Activated CD4-positive, alpha-beta T cell treated with anti-CD3 and anti-CD28 coated beads, Interleukin-2, amount 10 ng/mL, durations not matched to agents 7 days and 5 days (primary cell): ENCODE data around the gene SFSWAP. TPM values are rescaled to one million over a fixed set of nuclear protein-coding genes. Genes with fewer than 3 reads are reported as not detected.
"Not testable (repeated sequence)": the region's sequence is repeated elsewhere in the genome, so short reads cannot be mapped to it uniquely, and the experiment has no call there.

Source experiments
- CTCF ChIA-PET: fragments of 350-600 bp; sonication (Branson Sonifier 250); formaldehyde crosslinking; loops from one replicate; lab custom pipeline; 2021; ENCODE audit warnings: antibody characterized with exemption; lab: Charles Lee
- POLR2A ChIA-PET: fragments of 350-600 bp; sonication (Branson Sonifier 250); formaldehyde crosslinking; loops from one replicate; lab custom pipeline; 2021; ENCODE audit warnings: antibody characterized with exemption; lab: Charles Lee
- DNase-seq: peaks from one replicate; pipeline ENCODE4 v3.0.0-alpha.2; 2020
- H3K27ac Mint-ChIP-seq: one replicate; pipeline ENCODE4 v1.8.0; 2021; ENCODE audit warnings: mild to moderate bottlenecking, moderate library complexity, mixed read lengths
- H3K27me3 Mint-ChIP-seq: one replicate; pipeline ENCODE4 v1.8.0; 2021; ENCODE audit warnings: mixed read lengths
- H3K36me3 Mint-ChIP-seq: one replicate; pipeline ENCODE4 v1.8.0; 2021; ENCODE audit warnings: low read depth, mixed read lengths
- H3K4me1 Mint-ChIP-seq: one replicate; pipeline ENCODE4 v1.8.0; 2021; ENCODE audit warnings: mixed read lengths
- H3K4me3 Mint-ChIP-seq: one replicate; pipeline ENCODE4 v1.8.0; 2021; ENCODE audit warnings: mild to moderate bottlenecking, moderate library complexity, mixed read lengths
- H3K9me3 Mint-ChIP-seq: one replicate; pipeline ENCODE4 v1.8.0; 2021; ENCODE audit warnings: mixed read lengths
- total RNA-seq, 2 experiments: library from RNA; stranded (reverse); gene quantifications; one replicate each; pipeline ENCODE4 v1.2.3, GENCODE V29; 2021

The SFSWAP gene
- total RNA-seq, 2 experiments from 2014 or later, result 51.4 to 59.0 TPM

- Mint-ChIP-seq H3K36me3 (peaks cover 37% of the 10 kb centered on the region), H3K9me3 (peaks cover 3% of the 10 kb centered on the region), H3K27ac (no peak overlapping the region), H3K27me3 (no peaks in the 10 kb centered on the region), H3K4me3 (no peak overlapping the region), H3K4me1 (no peaks in the 10 kb centered on the region)
- no peak for DNase-seq
- ChIA-PET POLR2A (no interaction called here), CTCF (interaction anchor here (0.6 kb wide), 1 partner anchor 40 kb away, joined by 4 read pairs; no protein-coding TSS in a partner anchor)
Measured at GRCh38 chr12:131796754-131797587, 86.1 kb downstream of the SFSWAP start.

GRCh38 chr12:131797588-131797934, 86.7 kb downstream of the SFSWAP start:
- Mint-ChIP-seq H3K4me1 (no peaks in the 10 kb centered on the region), H3K27me3 (no peaks in the 10 kb centered on the region), H3K27ac (no peak overlapping the region), H3K9me3 (peaks cover 3% of the 10 kb centered on the region), H3K4me3 (no peak overlapping the region), H3K36me3 (peaks cover 37% of the 10 kb centered on the region)
- ChIA-PET POLR2A (no interaction called here), CTCF (no interaction called here)
- no peak for DNase-seq

- ChIA-PET CTCF (no interaction called here), POLR2A (no interaction called here)
- Mint-ChIP-seq H3K36me3 (peaks cover 35% of the 10 kb centered on the region), H3K27me3 (no peaks in the 10 kb centered on the region), H3K4me1 (no peaks in the 10 kb centered on the region), H3K4me3 (no peak overlapping the region), H3K27ac (no peak overlapping the region), H3K9me3 (peaks cover 3% of the 10 kb centered on the region)
- DNase-seq, result no peak
Measured at GRCh38 chr12:131799195-131799594, 88.3 kb downstream of the SFSWAP start.

DNA sequence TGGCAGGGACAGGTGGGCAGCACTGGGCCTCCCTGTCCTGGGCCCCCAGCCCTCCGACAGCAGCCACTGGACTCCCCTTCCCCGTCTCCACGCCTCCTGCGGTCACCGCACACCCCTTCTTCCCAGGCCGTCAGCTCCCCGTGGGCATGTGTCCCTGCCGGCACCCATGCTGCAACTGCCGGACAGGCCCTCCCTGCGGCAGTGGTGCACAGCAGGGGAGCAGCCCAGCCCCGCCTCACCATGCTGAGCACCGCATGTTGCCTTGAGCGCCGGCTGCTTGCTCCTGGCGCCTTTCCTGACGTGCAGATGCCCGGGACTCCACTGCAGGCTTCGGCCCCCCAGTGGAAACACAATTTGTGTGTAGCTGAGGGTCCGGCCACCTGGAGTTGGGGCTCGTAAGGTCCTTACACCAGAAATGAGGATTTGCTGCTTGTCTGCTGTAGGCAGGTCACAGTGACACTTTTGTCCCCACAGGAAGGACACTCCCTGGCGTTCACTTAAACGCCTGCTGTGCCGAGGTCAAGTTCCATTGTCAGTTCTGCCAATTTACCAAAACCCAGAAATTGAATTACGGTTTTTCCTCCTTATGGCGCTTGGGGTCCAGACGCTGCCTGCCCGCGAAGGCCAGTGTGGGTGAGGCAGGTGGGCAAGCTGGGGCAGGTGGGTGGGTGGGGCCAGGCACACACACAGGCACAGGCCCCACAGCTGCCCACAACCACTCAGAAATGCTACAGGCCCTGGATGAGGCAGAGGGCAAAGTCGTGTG, 89.1 kb downstream of the SFSWAP start:
- no peaks in the 10 kb centered on the region for H3K4me1 Mint-ChIP-seq
- peaks cover 3% of the 10 kb centered on the region for H3K9me3 Mint-ChIP-seq
- peaks cover 31% of the 10 kb centered on the region for H3K36me3 Mint-ChIP-seq
- DNase-seq, result no peak
- H3K4me3 Mint-ChIP-seq, result no peak overlapping the region
- POLR2A ChIA-PET, result no interaction called here
- CTCF ChIA-PET, result no interaction called here
- H3K27me3 Mint-ChIP-seq, result no peaks in the 10 kb centered on the region
- H3K27ac Mint-ChIP-seq, result no peak overlapping the region

GRCh38 chr12:131800594-131801135, 89.8 kb downstream of the SFSWAP start:
- CTCF ChIA-PET, result no interaction called here
- DNase-seq, result no peak
- H3K4me1 Mint-ChIP-seq, result no peaks in the 10 kb centered on the region
- peaks cover 31% of the 10 kb centered on the region for H3K36me3 Mint-ChIP-seq
- no peak overlapping the region for H3K4me3 Mint-ChIP-seq
- no peaks in the 10 kb centered on the region for H3K27me3 Mint-ChIP-seq
- POLR2A ChIA-PET, result no interaction called here
- peaks cover 5% of the 10 kb centered on the region for H3K9me3 Mint-ChIP-seq
- no peak overlapping the region for H3K27ac Mint-ChIP-seq

DNA sequence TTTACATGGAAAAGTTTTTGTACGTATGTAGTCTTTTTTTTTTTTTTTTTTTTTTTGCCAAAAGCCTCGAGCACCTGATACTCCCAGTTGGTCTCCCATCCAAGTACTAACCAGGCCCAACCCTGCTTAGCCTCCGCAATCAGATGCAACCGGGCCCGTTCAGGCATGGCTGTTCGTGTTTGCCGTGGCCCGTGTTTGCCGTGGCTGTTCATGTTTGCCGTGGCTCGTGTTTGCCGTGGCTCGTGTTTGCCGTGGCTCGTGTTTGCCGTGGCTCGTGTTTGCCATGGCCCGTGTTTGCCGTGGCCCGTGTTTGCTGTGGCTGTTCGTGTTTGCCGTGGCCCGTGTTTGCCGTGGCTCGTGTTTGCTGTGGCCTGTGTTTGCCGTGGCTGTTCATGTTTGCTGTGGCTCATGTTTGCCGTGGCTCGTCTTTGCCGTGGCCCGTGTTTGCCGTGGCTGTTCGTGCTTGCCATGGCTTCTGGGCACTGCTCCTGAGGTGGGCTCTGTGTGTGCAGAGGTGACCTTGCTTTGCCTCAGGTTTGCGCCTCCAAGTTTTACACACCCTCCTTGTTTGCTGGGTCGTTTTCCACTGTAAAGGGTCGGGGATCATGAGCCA, 90.5 kb downstream of the SFSWAP start:
- CTCF ChIA-PET, result no interaction called here
- Mint-ChIP-seq H3K9me3 (peaks cover 5% of the 10 kb centered on the region), H3K4me1 (no peaks in the 10 kb centered on the region), H3K27ac (no peak overlapping the region), H3K36me3 (peaks cover 31% of the 10 kb centered on the region), H3K4me3 (no peak overlapping the region), H3K27me3 (no peaks in the 10 kb centered on the region)
- no peak for DNase-seq
- POLR2A ChIA-PET, result no interaction called here

GRCh38 chr12:131803961-131804521, 93.2 kb downstream of the SFSWAP start:
- DNase-seq, result no peak
- no peak overlapping the region for H3K4me3 Mint-ChIP-seq
- H3K4me1 Mint-ChIP-seq, result no peaks in the 10 kb centered on the region
- H3K9me3 Mint-ChIP-seq, result peaks cover 5% of the 10 kb centered on the region
- POLR2A ChIA-PET, result no interaction called here
- no peak overlapping the region for H3K27ac Mint-ChIP-seq
- H3K36me3 Mint-ChIP-seq, result peaks cover 22% of the 10 kb centered on the region
- no peaks in the 10 kb centered on the region for H3K27me3 Mint-ChIP-seq
- CTCF ChIA-PET, result interaction anchor here (0.9 to 1.0 kb wide), 2 partner anchors 18 to 77 kb away, joined by 3 to 4 read pairs; no protein-coding TSS in a partner anchor

- no peak for DNase-seq
- CTCF ChIA-PET, result interaction anchor here (0.6 kb wide), 1 partner anchor 217 kb away, joined by 4 read pairs; no protein-coding TSS in a partner anchor
- H3K36me3 Mint-ChIP-seq, result peaks cover 15% of the 10 kb centered on the region
- peaks cover 5% of the 10 kb centered on the region for H3K9me3 Mint-ChIP-seq
- H3K27ac Mint-ChIP-seq, result no peak overlapping the region
- H3K27me3 Mint-ChIP-seq, result no peaks in the 10 kb centered on the region
- POLR2A ChIA-PET, result interaction anchor here (0.7 kb wide), 1 partner anchor 224 kb away, joined by 3 read pairs; no protein-coding TSS in a partner anchor
- H3K4me3 Mint-ChIP-seq, result no peak overlapping the region
- no peaks in the 10 kb centered on the region for H3K4me1 Mint-ChIP-seq
Measured at GRCh38 chr12:131805421-131805820, 94.5 kb downstream of the SFSWAP start.

DNA sequence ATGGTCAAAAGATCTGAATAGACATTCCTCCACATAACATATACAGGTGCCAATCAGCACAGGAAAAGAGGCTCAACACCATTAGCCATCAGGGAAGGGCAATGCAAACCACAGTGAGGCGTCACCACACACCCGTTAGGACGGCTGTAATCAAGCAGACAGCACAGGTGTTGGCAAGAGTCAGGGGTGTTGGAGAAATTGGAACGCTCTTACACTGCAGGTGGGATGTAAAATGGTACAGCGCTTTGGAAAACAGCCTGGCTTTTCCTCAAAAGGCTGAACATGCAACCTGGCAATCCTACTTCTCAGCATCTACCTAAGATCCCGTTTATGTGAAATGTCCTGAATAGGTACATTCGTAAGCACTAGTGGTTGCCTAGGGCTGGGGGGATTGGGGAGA, 95.8 kb downstream of the SFSWAP start:
- Mint-ChIP-seq H3K27me3 (no peaks in the 10 kb centered on the region), H3K4me3 (no peak overlapping the region), H3K27ac (no peak overlapping the region), H3K36me3 (peaks cover 5% of the 10 kb centered on the region), H3K9me3 (peaks cover 3% of the 10 kb centered on the region), H3K4me1 (no peaks in the 10 kb centered on the region)
- POLR2A ChIA-PET, result no interaction called here
- no peak for DNase-seq
- CTCF ChIA-PET, result interaction anchor here (1.1 kb wide), 1 partner anchor 19 kb away, joined by 3 read pairs; no protein-coding TSS in a partner anchor

DNA sequence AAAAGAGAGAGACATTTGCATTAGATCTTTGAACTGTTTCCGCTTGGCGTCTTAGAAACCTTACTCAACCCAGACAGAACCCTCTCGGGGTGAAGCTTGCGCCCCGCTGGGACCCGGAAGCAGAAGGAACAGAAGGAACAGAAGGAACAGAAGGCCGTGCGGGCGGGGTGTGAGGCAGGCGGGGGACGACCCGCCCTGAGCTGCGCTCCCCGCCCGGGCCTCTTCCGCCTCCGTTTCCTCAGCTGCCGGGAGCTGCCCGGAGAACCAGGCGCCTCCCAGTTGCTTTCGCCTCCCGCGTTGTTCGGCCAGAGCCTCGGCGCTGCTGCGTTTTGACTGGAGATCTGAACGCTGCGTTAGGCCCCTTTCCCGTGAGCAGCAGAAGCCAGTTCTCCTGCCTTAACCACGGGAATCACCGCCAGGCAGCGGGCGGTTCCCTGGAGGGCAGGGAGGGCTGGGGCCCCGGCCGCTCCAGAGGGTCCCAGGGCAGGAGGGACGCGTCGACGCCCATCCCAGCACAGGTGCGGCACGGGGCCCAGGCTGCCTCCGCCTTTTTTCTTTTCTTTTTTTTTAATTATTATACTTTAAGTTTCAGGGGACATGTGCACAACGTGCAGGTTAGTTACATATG, 98.0 kb downstream of the SFSWAP start:
- ChIA-PET POLR2A (interaction anchor here (0.6 kb wide), 1 partner anchor 18 kb away, joined by 3 read pairs; no protein-coding TSS in a partner anchor), CTCF (no interaction called here)
- H3K27me3 Mint-ChIP-seq, result no peaks in the 10 kb centered on the region
- DNase-seq, result peak; percentile 42
- peaks cover 20% of the 10 kb centered on the region for H3K9me3 Mint-ChIP-seq
- peak overlapping the region; percentile 63 for H3K4me3 Mint-ChIP-seq
- H3K4me1 Mint-ChIP-seq, result no peaks in the 10 kb centered on the region
- H3K36me3 Mint-ChIP-seq, result peaks cover 3% of the 10 kb centered on the region
- peak overlapping the region; percentile 83 for H3K27ac Mint-ChIP-seq

DNA sequence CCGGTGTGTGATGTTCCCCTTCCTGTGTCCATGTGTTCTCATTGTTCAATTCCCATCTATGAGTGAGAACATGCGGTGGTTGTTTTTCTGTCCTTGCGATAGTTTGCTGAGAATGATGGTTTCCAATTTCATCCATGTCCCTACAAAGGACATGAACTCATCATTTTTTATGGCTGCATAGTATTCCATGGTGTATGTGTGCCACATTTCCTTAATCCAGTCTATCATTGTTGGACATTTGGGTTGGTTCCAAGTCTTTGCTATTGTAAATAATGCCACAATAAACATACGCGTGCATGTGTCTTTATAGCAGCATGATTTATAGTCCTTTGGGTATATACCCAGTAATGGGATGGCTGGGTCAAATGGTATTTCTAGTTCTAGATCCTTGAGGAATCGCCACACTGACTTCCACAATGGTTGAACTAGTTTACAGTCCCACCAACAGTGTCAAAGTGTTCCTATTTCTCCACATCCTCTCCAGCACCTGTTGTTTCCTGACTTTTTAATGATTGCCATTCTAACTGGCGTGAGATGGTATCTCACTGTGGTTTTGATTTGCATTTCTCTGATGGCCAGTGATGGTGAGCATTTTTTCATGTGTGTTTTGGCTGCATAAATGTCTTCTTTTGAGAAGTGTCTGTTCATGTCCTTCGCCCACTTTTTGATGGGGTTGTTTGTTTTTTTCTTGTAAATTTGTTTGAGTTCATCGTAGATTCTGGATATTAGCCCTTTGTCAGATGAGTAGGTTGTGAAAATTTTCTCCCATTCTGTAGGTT, 98.8 kb downstream of the SFSWAP start:
- H3K4me3 Mint-ChIP-seq, result peak overlapping the region; percentile 63
- H3K4me1 Mint-ChIP-seq, DNase-seq, POLR2A ChIA-PET, CTCF ChIA-PET, H3K36me3 Mint-ChIP-seq, H3K27me3 Mint-ChIP-seq: not testable (repeated sequence)
- H3K9me3 Mint-ChIP-seq, result peaks cover 21% of the 10 kb centered on the region
- H3K27ac Mint-ChIP-seq, result peak overlapping the region; percentile 54
